GM19238 (cell line): ENCODE measurements around the gene KDM4B.

Experiments
- DNase-seq: peaks from one replicate; pipeline ENCODE4 v3.0.0; 2011; ENCODE audit warnings: low spot score; ENCODE audit not compliant: insufficient read length

Gene KDM4B

GRCh38 chr19:5120321-5120720 is 151.4 kb downstream of the KDM4B start:
- no peak for DNase-seq

GRCh38 chr19:5120833-5121232 is 151.9 kb downstream of the KDM4B start:
- no peak for DNase-seq

- no peak for DNase-seq
These were observed 152.6 kb downstream of the KDM4B start for GRCh38 chr19:5121266-5122120.

GRCh38 chr19:5122121-5122400 is 153.1 kb downstream of the KDM4B start:
- DNase-seq = no peak

GRCh38 chr19:5122671-5123409 is 153.9 kb downstream of the KDM4B start:
- no peak for DNase-seq

- DNase-seq = no peak
These were observed 154.7 kb downstream of the KDM4B start for GRCh38 chr19:5123646-5124045.

GRCh38 chr19:5124111-5124855 is 155.4 kb downstream of the KDM4B start:
- DNase-seq = no peak

GRCh38 chr19:5125376-5125775 is 156.5 kb downstream of the KDM4B start:
- no peak for DNase-seq

- no peak for DNase-seq
These were observed 157.0 kb downstream of the KDM4B start for GRCh38 chr19:5125797-5126497.

- DNase-seq = peak; percentile 57
These were observed 157.7 kb downstream of the KDM4B start for GRCh38 chr19:5126498-5127223.

- DNase-seq = no peak
These were observed 158.8 kb downstream of the KDM4B start for GRCh38 chr19:5127717-5128116.

GRCh38 chr19:5128251-5128935 is 159.5 kb downstream of the KDM4B start:
- no peak for DNase-seq

GRCh38 chr19:5128936-5129389 is 160.1 kb downstream of the KDM4B start:
- no peak for DNase-seq

- no peak for DNase-seq
These were observed 160.8 kb downstream of the KDM4B start for GRCh38 chr19:5129691-5130090.

GRCh38 chr19:5130371-5131030 is 161.6 kb downstream of the KDM4B start:
- peak; percentile 82 for DNase-seq

GRCh38 chr19:5131031-5131505 is 162.2 kb downstream of the KDM4B start:
- peak; percentile 87 for DNase-seq

- peak; percentile 67 for DNase-seq
These were observed 162.7 kb downstream of the KDM4B start for GRCh38 chr19:5131506-5132205.

GRCh38 chr19:5132206-5132560 is 163.3 kb downstream of the KDM4B start:
- no peak for DNase-seq
